B cell (primary cell): ENCODE measurements around the gene ASB17.

Source experiments
- CTCF ChIP-seq: fragments of 200-600 bp; IDR thresholded peaks from one replicate; pipeline ENCODE4 v1.8.0; 2022; ENCODE audit warnings: antibody characterized with exemption, mild to moderate bottlenecking
- EZH2 ChIP-seq: IDR thresholded peaks from 2 replicates; pipeline ENCODE4 v1.6.1; 2012; ENCODE audit warnings: borderline replicate concordance, low read depth, mild to moderate bottlenecking, moderate library complexity, low read length; ENCODE audit not compliant: insufficient read depth, poor library complexity, severe bottlenecking

DNA sequence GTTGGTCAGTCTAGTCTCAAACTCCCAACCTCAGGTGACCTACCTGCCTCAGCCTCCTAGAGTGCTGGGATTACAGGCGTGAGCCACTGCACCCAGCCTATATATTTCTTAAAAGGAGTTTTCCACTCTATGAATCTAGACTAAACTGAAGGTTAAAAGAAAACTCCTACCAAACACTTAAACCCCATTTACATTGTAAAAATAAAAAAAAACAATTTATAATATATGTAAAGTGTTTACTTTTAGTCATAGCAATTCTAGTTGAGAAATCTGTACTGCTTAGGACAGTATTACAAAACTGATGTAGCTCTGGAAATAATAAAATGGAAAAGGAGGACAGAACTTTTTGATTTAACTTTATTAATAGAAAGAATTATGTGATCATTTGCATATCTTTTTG, 9.5 kb downstream of the ASB17 start:
- TF ChIP-seq EZH2 (no peak), CTCF (no peak)
